ENCODE data around the gene SORD.
"Not testable (repeated sequence)": the region's sequence is repeated elsewhere in the genome, so short reads cannot be mapped to it uniquely, and the experiment has no call there.

The SORD gene

DNA sequence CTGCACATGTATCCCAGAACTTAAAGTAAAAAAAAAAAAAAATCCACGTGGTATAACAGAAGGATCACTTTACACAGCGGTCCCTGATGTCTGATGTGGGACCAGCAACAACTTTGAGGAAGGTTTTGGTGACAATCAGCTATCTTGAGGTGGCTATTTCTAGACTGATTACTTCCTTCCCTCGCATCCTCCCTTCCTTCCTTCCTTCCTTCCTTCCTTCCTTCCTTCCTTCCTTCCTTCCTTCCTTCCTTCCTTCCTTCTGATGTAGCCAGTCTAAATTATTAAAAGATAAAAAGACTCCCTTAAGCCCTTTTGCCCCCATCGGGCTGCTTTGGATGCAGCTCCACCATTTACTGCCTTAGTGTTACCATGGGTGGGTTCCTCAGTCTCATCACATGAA lies 14.9 kb downstream of the SORD start:
- TF ChIP-seq, protein P1, sequence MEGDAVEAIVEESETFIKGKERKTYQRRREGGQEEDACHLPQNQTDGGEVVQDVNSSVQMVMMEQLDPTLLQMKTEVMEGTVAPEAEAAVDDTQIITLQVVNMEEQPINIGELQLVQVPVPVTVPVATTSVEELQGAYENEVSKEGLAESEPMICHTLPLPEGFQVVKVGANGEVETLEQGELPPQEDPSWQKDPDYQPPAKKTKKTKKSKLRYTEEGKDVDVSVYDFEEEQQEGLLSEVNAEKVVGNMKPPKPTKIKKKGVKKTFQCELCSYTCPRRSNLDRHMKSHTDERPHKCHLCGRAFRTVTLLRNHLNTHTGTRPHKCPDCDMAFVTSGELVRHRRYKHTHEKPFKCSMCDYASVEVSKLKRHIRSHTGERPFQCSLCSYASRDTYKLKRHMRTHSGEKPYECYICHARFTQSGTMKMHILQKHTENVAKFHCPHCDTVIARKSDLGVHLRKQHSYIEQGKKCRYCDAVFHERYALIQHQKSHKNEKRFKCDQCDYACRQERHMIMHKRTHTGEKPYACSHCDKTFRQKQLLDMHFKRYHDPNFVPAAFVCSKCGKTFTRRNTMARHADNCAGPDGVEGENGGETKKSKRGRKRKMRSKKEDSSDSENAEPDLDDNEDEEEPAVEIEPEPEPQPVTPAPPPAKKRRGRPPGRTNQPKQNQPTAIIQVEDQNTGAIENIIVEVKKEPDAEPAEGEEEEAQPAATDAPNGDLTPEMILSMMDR (conservative IDR thresholded peaks at IDR 0.05; ENCODE audit: low read depth): no peak
- ChIA-PET POLR2A (ENCODE audit: low non-redundant PET) (no interaction called here), CTCF (no interaction called here)
- H3K27ac ChIP-seq: no peak overlapping the region
- DNase-seq (ENCODE audit: low spot score): no peak

DNA sequence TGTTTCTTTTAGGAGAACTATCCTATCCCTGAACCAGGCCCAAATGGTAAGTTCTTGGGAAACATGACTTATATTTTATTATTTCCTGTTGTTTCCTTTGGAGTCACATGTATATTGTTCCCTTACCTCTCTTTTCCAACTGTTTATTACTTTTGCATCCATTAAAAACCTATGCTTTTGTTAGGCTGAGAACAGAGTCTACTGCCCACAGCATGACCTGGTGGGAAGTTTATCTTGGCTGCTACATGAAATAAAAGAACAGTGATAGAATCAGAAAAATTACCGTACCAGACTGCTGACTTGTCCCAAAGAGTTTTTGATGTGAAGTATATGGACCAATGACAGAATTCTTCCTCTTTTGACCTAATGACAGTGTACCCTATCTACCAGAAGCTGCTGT lies 17.4 kb downstream of the SORD start:
- CTCF ChIA-PET; H3K27ac ChIP-seq; POLR2A ChIA-PET (ENCODE audit: low non-redundant PET); DNase-seq (ENCODE audit: low spot score): not testable (repeated sequence)

DNA sequence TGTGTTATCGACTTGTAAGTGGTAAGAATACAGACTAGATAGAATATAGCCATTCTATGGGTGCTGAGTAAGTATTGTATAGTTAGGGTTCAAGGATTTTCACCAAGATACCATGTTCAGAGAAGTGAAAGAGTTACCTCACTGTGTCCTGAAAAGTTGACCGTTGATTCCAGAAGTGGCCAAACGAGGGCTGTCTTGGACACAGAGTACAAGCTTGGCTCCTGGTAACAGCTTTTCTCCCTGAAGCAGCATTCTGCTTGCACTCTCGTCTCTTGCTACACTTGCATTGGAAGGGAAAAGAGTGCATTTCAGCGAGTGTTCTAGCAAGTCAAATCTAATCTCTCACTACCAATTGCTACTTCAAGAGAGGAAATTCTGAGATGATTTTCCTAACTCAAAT lies 18.5 kb downstream of the SORD start:
- DNase-seq (ENCODE audit: low spot score); POLR2A ChIA-PET (ENCODE audit: low non-redundant PET); CTCF ChIA-PET; H3K27ac ChIP-seq: not testable (repeated sequence)

DNA sequence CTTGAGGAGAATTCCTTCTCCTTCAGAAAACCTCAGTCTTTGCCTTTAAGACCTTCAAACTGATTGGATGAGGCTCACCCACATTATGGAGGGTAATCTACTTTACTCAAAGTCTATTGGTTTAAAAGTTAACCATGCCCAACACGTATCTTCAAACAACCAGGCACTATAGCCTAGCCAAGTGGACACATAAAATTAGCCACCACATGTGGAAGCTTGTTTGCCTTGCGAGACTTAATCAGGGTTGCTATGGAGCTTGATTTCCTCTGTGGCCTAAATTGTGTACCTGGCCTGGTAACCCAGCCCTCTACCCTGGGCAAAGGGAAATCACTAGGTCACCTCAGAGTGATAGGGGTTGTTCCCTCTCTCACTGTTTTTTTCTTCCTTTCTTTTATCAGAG lies 19.9 kb downstream of the SORD start:
- DNase-seq (ENCODE audit: low spot score); POLR2A ChIA-PET (ENCODE audit: low non-redundant PET); H3K27ac ChIP-seq; CTCF ChIA-PET: not testable (repeated sequence)

DNA sequence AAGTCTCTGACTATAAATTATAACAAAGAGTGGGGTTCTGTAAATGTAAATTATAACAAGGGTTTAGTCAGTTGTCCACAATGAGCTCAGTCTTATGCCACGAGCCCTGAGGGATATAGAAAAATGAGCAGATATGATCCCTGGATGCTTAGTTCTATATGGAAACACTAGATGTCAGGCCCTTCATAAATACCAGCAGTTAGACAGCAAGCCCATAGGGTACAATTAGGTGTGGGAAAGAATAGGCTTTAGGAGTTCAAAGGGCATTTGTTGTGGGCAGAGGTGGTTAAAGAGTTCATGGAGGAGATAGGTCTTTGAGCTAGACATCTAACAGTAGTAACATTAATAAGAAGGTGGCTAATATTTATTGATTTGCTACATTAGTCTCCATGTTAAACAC lies 21.3 kb downstream of the SORD start:
- H3K27ac ChIP-seq; CTCF ChIA-PET; DNase-seq (ENCODE audit: low spot score); POLR2A ChIA-PET (ENCODE audit: low non-redundant PET): not testable (repeated sequence)

DNA sequence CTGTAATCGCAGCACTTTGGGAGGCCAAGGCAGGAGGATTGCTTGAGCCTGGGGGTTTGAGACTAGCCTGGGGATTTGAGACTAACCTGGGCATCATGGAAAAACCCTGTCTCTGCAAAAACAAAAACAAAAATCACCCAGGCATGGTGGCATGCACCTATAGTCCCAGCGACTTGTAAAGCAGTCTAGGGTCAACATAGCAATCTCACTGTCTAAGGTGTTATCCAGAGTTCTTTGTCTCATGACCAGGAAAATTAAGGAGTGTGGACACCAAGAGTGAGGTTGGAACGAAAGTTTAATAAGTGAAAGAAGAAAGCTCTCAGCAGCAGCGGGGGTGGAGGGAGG lies 25.4 kb downstream of the SORD start:
- H3K27ac ChIP-seq; CTCF ChIA-PET; DNase-seq (ENCODE audit: low spot score); POLR2A ChIA-PET (ENCODE audit: low non-redundant PET): not testable (repeated sequence)

DNA sequence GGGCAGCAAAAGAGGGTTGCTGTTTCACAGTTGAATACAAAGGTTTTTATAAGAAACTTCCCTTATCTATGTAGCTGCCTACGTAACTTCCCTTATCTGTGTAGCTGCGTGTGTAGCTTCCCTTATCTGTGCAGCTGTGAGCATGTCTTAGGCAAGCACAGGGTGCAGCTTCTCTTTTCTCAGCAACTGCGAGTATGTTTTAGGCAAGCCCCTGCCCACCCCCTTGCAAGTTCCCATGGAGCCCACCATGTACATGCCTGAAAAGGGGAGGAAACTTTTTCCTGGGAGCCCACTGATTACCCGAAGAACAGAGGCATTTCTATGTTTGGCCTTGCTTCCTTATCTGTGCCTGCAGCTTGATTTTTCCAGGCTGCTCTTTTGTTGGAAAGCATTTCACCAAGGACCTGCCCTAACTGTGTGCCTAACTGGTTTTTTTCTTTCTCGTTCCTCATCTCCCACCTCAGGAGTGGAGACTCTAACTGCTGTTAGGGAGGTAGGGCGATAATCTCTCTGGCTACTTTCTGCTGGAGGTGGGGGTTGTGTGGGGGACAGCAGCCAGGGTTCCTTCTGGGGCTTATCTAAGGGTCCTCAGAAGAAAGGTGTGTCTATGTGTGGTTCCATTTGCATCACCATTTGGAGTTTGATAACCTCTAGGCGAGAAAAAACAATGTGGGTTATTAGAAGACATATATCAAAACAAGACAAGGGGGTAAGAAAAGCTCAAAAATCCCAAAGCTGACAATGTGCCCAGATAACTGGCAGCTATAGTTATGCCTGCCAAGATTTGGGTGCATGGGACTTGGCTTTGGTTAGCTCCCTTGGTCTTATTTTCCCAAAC lies 26.0 kb downstream of the SORD start:
- CTCF ChIA-PET: interaction anchor here (0.6 kb wide), 1 partner anchor 138 kb away, joined by 6 read pairs; no protein-coding TSS in a partner anchor
- H3K27ac ChIP-seq: no peak overlapping the region
- TF ChIP-seq, protein P1 (conservative IDR thresholded peaks at IDR 0.05; ENCODE audit: low read depth): no peak
- DNase-seq (ENCODE audit: low spot score): no peak
- POLR2A ChIA-PET (ENCODE audit: low non-redundant PET): no interaction called here

DNA sequence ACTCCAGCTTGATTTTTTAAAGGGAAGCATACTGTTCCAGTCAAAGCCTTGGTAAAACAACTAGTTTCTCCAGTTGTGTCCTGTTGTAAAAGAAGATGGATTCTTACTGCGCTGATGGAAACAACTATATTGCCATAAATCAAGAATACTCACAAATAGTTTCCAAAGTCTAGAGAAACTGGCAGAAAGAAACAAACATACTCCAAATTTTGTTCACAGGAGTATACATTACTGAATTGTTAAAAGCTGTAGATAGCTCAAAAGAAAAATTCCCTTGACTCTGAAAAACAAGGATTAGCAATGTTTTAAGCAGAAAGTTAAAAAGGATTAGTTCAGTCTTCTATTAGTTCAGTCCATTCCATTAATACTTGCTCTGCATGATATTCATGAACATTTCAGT lies 27.6 kb downstream of the SORD start:
- POLR2A ChIA-PET (ENCODE audit: low non-redundant PET): no interaction called here
- CTCF ChIA-PET: interaction anchor here (0.8 kb wide), 1 partner anchor 67 kb away, joined by 3 read pairs; no protein-coding TSS in a partner anchor
- TF ChIP-seq, protein P1 (conservative IDR thresholded peaks at IDR 0.05; ENCODE audit: low read depth): no peak
- H3K27ac ChIP-seq: no peak overlapping the region
- no peak for DNase-seq (ENCODE audit: low spot score)

DNA sequence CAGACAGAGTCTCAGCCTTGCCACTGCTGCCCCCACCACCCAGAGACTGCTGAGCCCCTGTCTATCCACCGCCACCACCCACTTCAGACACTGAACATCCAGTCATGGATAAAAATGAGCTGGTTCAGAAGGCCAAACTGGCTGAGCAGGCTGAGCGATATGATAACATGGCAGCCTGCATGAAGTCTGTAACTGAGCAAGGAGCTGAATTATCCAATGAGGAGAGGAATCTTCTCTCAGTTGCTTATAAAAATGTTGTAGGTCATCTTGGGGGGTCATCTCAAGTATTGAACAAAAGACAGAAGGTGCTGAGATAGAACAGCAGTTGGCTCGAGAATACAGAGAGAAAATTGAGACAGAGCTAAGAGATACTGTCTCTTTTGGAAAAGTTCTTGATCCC lies 29.7 kb downstream of the SORD start:
- POLR2A ChIA-PET (ENCODE audit: low non-redundant PET); DNase-seq (ENCODE audit: low spot score); H3K27ac ChIP-seq; CTCF ChIA-PET: not testable (repeated sequence)

DNA sequence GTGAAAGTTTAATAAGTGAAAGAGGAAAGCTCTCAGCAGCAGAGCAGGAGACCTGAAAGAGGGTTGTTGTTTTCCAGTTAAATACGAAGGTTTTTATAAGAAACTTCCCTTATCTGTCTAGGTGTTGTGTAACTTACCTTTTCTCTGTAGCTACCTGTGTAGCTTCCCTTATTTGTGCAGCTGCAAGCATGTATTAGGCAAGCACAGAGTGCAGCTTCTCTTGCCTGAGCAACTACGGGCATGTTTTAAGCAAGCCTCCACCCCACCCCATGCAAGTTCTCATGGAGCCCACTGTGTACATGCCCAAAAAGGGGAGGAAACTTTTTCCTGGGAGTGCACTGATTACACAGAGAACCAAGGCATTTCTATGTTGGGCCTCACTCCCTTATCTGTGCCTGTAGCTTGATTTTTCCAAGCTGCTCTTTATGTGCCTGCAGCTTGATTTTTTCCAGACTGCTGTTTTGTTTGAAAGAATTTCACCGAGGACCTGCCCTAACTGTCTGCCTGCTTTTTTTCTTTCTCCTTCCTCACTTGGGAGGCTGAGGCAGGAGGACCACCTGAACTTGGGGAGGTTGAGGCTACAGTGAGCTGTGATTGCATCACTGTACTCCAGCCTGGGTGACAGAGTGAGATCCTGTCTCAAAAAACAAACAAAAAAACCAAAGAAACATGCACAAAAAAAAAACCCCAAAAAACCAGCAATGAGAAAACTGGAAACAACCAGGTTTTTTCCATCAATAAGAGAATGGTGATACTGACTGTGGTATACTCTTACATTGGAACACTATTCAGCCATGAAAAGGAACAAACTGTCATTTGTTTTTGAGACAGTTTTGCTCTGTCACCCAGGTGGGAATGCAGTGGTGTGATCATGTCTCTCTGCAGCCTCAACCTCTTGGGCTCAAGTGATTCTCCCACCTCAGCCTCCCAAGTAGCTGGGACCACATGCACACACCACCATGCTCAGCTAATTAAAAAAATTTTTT lies 36.0 kb downstream of the SORD start:
- DNase-seq (ENCODE audit: low spot score); POLR2A ChIA-PET (ENCODE audit: low non-redundant PET); H3K27ac ChIP-seq: not testable (repeated sequence)
- CTCF ChIA-PET: interaction anchor here (0.6 kb wide), 1 partner anchor 39 kb away, joined by 3 read pairs; no protein-coding TSS in a partner anchor

DNA sequence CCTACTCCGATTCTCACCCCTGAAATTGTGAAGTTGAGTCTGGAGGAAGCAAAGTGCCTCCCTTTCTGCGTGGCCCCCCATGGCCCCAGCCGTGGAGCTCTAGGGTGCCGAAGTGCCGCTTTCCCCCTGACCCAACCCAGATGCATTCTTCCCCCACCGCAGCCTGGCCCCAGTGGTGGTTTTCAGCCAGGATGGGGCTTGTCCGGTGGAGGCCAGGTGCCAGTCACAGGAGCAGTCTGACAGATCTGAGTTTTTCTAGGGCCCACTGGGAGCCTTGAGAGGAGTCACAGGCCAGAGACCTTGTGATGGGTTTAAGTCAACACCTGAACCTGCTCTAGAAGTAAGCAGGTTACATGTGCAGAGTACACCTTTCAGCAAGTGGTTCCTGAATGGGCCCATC lies 39.3 kb downstream of the SORD start:
- DNase-seq (ENCODE audit: low spot score); H3K27ac ChIP-seq; POLR2A ChIA-PET (ENCODE audit: low non-redundant PET); CTCF ChIA-PET: not testable (repeated sequence)
